Epithelial cell of proximal tubule (primary cell): ENCODE measurements around the gene CLIC3. TPM values are rescaled to one million over a fixed set of nuclear protein-coding genes. Genes with fewer than 3 reads are reported as not detected.

Experiments
- DNase-seq: peaks from one replicate; pipeline ENCODE4 v3.0.0-alpha.2; 2011; ENCODE audit warnings: low read depth
- H3K4me3 ChIP-seq: 2 replicates; pipeline ENCODE4 v1.5.1; 2011; ENCODE audit warnings: low read depth, mild to moderate bottlenecking, low read length
- total RNA-seq: library from RNA; depleted of rRNA; stranded (reverse); fragments of >200 nt; gene quantifications from 2 replicates; pipeline ENCODE4 v1.2.3, GENCODE V29; 2015
- TF ChIP-seq, protein P1 (sequence below): conservative IDR thresholded peaks from 2 replicates; pipeline ENCODE4 v1.5.1; 2012; ENCODE audit warnings: low read depth, mild to moderate bottlenecking, low read length

The CLIC3 gene
- total RNA-seq, 1 donor from 2014 or later = 2.4 TPM

DNA sequence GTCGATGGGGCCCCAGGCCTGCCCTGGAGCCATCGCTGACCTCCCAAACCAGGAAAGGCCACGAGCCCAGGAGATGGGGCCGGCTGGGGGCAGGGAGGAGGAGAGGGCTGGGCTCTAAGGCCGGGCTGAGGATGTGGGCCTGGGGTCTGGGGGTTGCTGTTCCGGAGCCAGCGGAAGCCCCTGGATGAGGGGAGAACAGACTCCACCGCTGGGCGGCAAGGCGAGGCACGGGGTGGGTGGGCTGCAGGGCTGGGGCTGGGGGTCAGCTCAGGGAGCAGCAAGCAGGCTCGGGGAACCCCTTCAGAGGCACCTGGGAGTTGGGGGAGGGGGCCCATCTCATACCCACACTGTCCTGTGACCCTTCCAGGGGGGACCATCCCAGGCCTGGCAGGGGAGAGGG is 32.6 kb downstream of the CLIC3 start:
- no peak overlapping the region for H3K4me3 ChIP-seq
- DNase-seq = no peak
- TF ChIP-seq, protein P1, sequence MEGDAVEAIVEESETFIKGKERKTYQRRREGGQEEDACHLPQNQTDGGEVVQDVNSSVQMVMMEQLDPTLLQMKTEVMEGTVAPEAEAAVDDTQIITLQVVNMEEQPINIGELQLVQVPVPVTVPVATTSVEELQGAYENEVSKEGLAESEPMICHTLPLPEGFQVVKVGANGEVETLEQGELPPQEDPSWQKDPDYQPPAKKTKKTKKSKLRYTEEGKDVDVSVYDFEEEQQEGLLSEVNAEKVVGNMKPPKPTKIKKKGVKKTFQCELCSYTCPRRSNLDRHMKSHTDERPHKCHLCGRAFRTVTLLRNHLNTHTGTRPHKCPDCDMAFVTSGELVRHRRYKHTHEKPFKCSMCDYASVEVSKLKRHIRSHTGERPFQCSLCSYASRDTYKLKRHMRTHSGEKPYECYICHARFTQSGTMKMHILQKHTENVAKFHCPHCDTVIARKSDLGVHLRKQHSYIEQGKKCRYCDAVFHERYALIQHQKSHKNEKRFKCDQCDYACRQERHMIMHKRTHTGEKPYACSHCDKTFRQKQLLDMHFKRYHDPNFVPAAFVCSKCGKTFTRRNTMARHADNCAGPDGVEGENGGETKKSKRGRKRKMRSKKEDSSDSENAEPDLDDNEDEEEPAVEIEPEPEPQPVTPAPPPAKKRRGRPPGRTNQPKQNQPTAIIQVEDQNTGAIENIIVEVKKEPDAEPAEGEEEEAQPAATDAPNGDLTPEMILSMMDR = no peak

DNA sequence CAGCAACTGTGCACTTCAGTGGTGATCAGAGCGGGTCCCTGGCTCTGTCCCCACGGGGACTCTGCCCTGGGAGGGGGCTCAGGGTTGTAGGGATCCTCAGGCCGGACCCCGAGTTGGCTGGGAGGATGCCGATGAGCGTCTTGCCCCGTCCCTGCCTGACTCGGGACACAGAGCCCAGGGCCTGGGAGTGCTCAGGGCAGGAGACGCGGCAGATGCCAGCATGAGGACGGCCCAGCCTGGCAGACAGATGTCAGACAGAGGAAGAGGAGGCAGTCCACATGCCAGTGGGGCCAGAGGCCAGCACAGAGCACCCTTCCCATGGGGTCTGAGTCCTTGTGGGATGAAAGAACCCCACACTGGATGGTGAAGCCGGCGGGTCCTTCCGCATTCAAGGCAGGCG is 33.0 kb downstream of the CLIC3 start:
- no peak for DNase-seq
- H3K4me3 ChIP-seq = no peak overlapping the region
- TF ChIP-seq, protein P1 = no peak

DNA sequence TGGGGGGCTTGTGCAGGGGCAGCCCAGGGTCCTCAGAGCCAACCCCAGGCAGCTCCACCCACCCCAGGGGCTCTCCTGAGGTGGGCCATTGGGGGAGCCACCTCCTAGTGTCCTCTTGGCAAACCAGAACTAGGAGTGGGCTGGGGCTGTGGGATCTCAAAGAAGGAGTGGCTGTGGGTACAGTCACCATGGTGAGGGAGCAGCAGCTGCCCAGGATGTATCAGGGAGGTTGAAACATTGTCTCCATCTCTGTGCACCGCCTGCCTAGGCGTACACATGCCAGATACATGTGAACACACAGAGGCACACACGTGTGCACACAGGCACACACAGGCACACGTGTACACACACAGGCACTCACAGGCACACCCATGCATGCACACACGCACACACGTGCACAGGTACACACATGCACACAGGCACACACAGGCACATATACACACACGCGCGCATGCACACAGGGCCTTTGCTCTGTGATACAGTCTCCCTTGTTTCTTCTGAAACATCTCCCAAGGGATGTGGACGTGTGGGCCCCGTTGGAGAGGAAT is 33.6 kb downstream of the CLIC3 start:
- no peak for DNase-seq
- no peak overlapping the region for H3K4me3 ChIP-seq
- TF ChIP-seq, protein P1 = no peak

GRCh38 chr9:136962163-136962562 is 34.2 kb downstream of the CLIC3 start:
- no peak overlapping the region for H3K4me3 ChIP-seq
- DNase-seq = no peak
- TF ChIP-seq, protein P1 = no peak

DNA sequence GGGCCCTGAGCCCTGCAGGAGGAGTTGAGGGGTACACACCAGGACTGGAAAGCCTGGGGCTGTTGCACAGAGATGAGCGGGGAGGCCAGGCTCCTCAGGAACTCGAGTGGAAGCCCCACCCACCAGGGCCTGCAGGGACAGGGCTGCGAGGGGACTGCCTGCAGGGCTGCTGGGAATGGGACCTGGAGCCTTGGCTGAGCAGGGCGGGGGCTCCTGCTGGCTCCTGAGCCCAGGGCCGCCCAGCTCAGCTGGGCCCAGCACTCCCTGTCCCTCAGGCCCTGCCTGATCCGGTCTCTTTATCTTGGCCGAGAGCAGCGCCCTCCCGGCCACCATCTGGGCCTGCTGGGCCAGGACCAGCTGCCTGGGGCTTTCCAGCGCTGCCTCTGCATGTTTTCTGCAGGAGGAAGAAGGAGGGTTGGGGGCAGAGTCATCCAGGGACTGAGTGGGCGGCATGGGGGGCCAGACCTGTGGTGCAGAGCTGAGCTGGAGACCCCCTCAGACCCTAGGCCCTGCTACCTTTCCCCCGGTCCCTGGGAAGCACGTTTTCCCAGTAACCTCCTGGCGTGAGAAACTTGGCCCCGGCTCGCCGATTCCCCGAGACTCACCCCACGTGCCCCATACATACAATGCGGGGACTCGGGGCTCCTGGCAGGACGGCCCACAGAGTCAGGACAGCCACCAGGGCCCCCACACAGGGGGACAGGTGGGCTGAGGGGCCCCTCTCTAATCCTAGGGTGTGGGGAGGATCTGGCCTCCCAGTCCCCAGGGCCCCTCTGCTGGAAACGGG is 34.9 kb downstream of the CLIC3 start:
- no peak for DNase-seq
- H3K4me3 ChIP-seq = no peak overlapping the region
- TF ChIP-seq, protein P1 = no peak

GRCh38 chr9:136960938-136961275 is 35.5 kb downstream of the CLIC3 start:
- no peak overlapping the region for H3K4me3 ChIP-seq
- TF ChIP-seq, protein P1 = no peak
- DNase-seq = no peak

GRCh38 chr9:136960212-136960937 is 36.0 kb downstream of the CLIC3 start:
- DNase-seq = no peak
- no peak overlapping the region for H3K4me3 ChIP-seq
- TF ChIP-seq, protein P1 = no peak
